ENCODE results near the gene UBXN7. TPM values are rescaled to one million over a fixed set of nuclear protein-coding genes. Genes with fewer than 3 reads are reported as not detected.
"Not testable (repeated sequence)": the region's sequence is repeated elsewhere in the genome, so short reads cannot be mapped to it uniquely, and the experiment has no call there.

The UBXN7 gene
- total RNA-seq, result 33.3 TPM
- long read RNA-seq, full-length matches to known transcripts, result 10 of 13 reads
- long read RNA-seq, partial matches to known transcripts, result 0 of 13 reads
- long read RNA-seq, other reads (novel, unspliced or antisense), result 3 of 13 reads

DNA sequence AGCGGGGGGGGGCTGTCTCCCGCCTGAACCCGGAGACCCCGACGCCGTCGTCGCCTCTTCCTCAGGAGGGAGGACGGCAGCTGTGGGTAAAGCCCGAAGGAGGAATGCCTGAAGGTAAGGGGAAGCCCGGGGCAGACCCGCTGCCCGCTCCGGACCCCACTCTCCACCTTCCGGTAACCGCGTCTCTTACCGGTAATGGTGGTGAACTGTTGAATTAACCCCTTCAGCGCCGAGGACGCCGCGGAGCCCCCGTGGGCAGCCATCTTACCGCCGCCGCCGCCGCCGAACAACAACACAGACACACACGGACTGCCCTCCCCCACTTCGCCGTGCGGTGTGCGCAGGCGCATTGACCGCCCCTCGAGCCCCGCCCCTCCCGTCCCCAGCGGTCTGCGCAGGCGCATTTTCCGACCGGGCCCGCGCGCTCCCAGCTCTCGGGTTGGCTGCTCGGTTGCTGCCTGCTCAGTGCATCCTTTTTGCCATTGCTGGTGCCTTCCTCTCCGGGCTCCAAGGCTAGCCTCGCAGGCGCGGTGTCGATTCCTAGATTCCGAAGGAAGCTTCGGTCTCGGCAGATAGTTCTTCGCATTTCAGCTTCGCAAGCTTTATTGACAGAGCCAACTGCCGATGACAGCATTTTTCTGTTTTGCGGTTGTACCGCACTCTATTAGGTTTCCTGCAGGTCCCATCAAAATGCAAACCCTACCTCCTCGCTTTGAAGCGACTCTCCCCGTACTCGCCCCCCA lies at the start of gene UBXN7:
Gene UBXN7 (minus strand): TSS at position 291 of the 743 bp plus-strand sequence. CDS start 28 bp downstream, at position 263.
- peak; percentile 98 for ATAC-seq (ENCODE audit: poor library complexity)
- intact Hi-C loops (cut with DNase I), result no loop called here
- DNase-seq, result peak; percentile 96

DNA sequence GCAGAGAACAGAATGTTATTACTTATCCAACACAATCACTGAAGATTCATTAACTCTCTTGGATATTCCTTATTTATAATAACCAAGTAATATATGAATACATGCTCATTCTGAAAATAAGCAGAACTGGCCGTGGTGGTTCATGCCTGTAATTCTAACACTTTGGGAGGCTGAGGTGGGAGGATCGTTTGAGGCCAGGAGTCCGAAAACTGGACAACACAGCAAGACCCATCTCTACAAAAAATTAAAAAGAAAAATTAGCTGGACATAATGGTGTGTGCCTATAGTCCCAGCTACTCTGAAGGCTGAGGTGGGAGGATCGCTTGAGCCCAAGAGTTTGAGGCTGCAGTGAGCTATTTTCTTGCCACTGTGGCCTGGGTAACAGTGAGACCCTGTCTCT lies 45.5 kb upstream of the UBXN7 start:
- intact Hi-C loops (cut with DNase I), result no loop called here
- no peak for ATAC-seq (ENCODE audit: poor library complexity)
- DNase-seq, result no peak

DNA sequence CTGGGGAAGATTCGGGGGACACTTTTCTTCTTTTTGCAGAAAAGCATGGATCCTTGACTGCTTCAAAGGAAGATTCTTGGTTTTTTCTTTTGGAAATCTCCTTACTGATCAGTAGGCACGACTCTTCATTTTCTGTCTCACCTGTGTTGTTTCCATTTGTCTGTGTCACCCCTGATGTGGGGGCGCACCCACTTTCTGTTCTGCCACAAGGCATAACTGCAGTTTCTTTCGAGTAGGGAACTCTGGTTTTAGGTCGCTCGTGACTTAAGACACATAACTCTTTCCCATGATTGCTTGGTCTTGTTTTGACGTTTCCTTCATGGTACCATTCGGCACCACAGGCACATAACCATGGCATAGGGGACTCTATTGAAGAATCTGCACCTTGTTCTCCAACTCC lies 40.1 kb upstream of the UBXN7 start:
- ATAC-seq (ENCODE audit: poor library complexity), result no peak
- intact Hi-C loops (cut with DNase I), result no loop called here
- no peak for DNase-seq

DNA sequence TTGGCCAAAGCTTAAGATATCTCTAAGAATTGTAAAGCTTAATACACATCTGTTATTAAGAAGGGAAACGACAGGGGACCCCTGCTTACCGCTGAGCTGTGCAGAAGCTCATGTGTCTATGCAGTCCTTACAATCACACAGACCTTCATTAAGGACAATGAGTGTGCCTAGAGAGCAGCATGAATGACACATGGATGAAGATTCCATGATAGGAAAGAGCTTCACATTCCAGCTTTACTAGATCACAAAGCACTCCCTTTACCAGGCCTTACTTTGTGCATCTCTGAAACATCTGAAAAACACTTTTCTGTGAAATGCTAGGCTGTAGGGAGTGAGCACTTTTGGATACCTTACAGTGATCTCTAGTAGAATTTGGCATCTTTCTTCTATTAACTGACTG lies 39.3 kb upstream of the UBXN7 start:
- DNase-seq, result no peak
- ATAC-seq (ENCODE audit: poor library complexity), result no peak

DNA sequence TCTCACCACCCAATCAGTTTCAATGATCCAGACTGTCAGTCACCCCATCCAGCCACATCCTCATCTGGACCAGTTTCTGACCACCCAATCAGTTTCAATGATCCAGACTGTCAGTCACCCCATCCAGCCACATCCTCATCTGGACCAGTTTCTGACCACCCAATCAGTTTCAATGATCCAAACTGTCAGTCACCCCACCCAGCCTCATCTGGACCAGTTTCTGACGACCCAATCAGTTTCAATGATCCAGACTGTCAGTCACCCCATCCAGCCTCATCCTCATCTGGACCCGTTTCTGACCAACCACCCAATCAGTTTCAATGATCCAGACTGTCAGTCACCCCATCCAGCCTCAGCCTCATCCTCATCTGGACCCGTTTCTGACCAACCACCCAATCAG lies 38.0 kb upstream of the UBXN7 start:
- DNase-seq; intact Hi-C loops (cut with DNase I); ATAC-seq (ENCODE audit: poor library complexity): not testable (repeated sequence)

More for the DNA sequence above, 39.3 kb upstream of the UBXN7 start:
- intact Hi-C loops (cut with DNase I), result no loop called here

DNA sequence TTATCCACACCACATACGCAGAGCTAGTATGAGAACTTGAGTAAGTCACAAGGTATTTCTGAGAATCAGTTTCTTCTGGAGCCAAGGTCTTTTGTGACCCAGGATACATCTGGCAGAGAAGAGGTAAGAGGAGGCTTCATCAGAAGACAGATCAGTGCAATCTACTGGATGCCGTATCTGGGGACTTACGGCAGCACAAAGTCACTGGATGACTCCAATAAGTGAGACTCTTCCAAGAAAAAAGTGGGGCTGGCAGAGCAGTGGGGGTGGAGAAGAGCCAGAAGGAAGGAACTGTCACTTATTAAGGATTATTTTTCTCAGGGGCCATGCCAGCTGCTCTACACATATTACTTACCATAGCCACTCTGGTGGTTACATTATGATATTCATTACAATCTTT lies 31.6 kb upstream of the UBXN7 start:
- DNase-seq (no peak), ATAC-seq (ENCODE audit: poor library complexity) (no peak)
- intact Hi-C loops (cut with DNase I), result no loop called here

- intact Hi-C loops (cut with DNase I), result no loop called here
- ATAC-seq (ENCODE audit: poor library complexity), result no peak
These were observed 31.2 kb upstream of the UBXN7 start for GRCh38 chr3:196463478-196463756.

GRCh38 chr3:196462680-196463477 lies 30.7 kb upstream of the UBXN7 start:
- not testable (repeated sequence) for ATAC-seq (ENCODE audit: poor library complexity)

More at GRCh38 chr3:196463478-196463756, 31.2 kb upstream of the UBXN7 start:
- DNase-seq, result no peak

DNA sequence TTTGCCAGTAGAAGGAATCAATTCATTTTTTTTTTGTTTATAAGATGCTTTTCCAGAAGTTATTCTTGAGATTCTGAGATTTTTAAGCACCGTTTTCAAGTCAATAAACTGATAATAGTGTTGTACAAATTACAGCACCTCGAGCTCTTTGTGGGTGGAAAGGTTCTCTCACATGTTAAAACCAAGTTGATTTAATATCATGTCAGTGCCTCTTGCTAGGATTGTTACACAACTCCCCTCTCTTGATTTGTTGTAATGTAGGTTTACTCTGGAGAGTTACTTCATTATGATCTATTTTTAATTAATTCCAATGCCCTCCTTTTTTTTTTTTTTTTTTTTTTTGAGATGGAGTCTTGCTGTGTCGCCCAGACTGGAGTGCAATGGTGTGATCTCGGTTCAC lies 25.8 kb upstream of the UBXN7 start:
- ATAC-seq (ENCODE audit: poor library complexity) (no peak), DNase-seq (no peak)
- intact Hi-C loops (cut with DNase I), result no loop called here

More at GRCh38 chr3:196462680-196463477, 30.7 kb upstream of the UBXN7 start:
- intact Hi-C loops (cut with DNase I); DNase-seq: not testable (repeated sequence)

GRCh38 chr3:196457470-196457869 lies 25.2 kb upstream of the UBXN7 start:
- DNase-seq; ATAC-seq (ENCODE audit: poor library complexity); intact Hi-C loops (cut with DNase I): not testable (repeated sequence)

- peak; percentile 51 for ATAC-seq (ENCODE audit: poor library complexity)
- intact Hi-C loops (cut with DNase I), result no loop called here
- no peak for DNase-seq
These were observed 22.7 kb upstream of the UBXN7 start for GRCh38 chr3:196454935-196455334.

- DNase-seq; ATAC-seq (ENCODE audit: poor library complexity); intact Hi-C loops (cut with DNase I): not testable (repeated sequence)
These were observed 13.2 kb upstream of the UBXN7 start for GRCh38 chr3:196445391-196445790.

DNA sequence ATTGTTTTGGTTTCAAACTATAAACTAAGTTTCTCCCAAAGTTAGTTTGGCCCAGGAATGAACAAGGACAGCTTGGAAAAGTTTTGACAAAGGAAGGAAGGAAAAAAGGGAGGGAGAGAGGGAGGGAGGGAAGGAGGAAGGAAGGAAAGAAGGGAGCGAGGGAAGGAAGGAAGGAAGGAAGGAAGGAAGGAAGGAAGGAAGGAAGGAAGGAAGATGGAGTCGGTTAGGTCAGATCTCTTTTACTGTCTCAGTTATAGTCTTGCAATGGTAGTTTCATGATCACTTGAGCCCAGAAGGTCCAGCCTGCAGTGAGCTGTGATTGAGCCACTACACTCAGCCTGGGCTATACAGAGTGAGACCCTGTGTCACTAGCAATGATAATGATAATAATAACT lies 12.3 kb upstream of the UBXN7 start:
- ATAC-seq (ENCODE audit: poor library complexity), result no peak
- no peak for DNase-seq
- intact Hi-C loops (cut with DNase I), result no loop called here

- no peak for ATAC-seq (ENCODE audit: poor library complexity)
These were observed 8.5 kb upstream of the UBXN7 start for GRCh38 chr3:196440696-196441095.

GRCh38 chr3:196440041-196440537 lies 7.9 kb upstream of the UBXN7 start:
- intact Hi-C loops (cut with DNase I), result no loop called here
- ATAC-seq (ENCODE audit: poor library complexity) (peak; percentile 76), DNase-seq (peak; percentile 67)

More at GRCh38 chr3:196440696-196441095, 8.5 kb upstream of the UBXN7 start:
- DNase-seq, result no peak
- intact Hi-C loops (cut with DNase I), result no loop called here

DNA sequence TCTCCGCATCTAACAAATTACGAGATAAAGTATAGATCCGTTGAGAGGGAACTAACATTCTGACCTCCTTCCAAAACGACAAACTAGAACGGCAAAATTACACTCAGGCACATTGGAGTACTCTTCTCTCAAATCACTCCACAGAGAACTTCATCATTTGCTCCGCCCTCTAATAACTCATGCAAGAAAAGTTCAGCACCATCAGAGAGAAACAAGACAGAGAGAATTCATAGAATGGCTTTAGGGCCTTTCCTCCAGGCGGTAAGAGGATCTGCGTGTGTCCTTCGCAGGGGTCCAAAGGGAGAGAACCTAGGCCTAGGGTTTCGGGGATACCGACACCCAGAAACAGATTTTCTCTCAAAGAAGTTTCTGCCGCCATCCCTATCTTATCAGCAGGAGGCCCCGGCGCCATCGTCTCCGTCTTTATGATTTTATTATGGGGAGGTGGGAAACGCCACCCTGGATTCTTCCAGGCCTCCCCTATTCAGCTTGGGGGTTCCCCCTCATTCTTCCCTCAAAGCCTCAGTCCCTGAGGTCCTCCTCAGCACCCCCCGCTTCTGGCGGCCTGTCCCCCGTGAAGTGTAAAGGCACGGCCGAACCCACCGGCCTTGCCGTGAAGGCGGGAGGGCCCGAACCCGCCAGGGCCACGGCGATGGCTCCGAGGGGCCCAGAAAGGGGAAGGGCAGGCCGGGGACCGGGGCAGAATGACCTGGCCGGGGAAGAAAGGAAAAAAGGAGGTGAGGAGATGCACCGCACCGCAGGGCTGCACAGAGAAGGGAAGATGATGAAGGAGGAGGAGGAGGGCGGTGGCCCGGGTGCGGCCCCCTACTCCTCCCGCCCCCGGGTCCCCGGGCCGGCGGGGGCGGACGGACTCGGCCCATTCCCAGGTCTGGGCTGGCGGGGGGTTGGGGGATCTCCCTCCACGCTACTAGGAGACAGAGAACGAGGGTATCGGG lies 768 bp downstream of the UBXN7 start:
- intact Hi-C loops (cut with DNase I), result no loop called here
- ATAC-seq (ENCODE audit: poor library complexity), result peak; percentile 50
- DNase-seq, result peak; percentile 45

DNA sequence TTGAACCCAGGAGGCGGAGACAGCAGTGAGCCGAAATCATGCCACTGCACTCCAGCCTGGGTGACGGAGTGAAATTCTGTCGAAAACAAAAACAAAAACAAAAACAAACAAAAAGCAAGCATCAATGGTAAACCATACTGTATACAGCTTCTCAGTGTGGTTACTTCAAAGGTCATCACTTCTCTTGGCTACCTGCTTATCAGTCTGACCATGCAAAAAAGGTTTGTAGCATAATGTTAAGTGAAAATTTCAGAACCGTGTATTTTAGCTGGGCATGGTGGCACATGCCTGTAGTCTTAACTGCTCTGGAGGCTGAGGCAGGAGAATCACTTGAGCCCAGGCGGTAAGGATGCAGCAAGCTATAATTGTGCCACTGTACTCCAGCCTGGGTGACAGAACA lies 4.2 kb downstream of the UBXN7 start:
- intact Hi-C loops (cut with DNase I), result no loop called here
- DNase-seq, result no peak
- no peak for ATAC-seq (ENCODE audit: poor library complexity)

DNA sequence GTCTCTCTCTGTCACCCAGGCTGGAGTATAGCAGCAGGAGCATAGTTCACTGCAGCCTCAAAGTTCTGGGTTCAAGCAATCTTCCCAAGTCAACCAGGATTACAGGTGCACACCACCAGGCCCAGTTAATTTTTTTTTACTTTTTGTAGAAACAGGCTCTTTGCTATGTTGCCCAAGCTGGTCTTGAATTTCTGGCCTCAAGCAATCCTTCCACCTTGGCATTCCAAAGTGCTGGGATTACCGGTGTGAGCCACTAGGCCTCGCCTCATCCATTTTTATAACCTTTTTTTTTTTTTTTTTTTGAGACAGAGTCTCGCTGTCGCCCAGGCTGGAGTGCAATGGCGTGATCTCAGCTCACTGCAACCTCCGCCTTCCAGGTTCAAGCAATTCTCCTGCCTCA lies 7.8 kb downstream of the UBXN7 start:
- intact Hi-C loops (cut with DNase I); DNase-seq; ATAC-seq (ENCODE audit: poor library complexity): not testable (repeated sequence)

Measured in Right ventricle myocardium superior (tissue), 1 donor.